ENCODE results near the gene SRPRB.

DNA sequence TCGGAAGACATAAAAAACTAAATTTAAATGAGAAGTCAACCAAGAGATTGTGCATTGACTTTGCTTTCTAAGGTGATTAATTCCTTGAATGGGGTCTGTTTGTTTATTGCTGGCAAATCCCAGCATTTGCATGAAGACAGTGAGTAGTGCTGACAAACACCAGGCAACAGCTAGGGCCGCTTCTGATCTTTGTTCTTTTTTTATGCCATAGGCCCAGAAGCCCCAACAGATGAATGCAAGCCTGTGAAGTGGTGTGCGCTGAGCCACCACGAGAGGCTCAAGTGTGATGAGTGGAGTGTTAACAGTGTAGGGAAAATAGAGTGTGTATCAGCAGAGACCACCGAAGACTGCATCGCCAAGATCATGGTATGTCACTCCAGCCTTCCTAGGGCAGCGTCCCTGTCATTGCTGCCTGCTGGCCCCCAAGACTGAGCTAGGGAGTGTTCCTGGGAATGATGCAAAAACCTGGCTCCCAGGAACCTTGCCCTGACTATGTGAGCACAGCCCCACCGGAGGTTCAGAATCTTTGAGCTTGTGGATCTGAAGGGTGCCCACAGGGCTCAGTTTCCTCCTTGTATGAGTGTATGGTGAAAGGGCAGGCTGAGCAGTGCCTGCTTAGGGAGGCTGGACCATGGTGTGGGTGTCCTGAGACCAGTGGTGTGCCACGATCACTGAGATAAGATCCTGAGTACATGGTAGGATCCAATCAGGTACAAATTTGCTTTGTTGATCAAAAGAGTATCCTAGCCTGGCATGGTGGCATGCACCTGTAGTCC lies 46.5 kb upstream of the SRPRB start:
- TF ChIP-seq POLR2AphosphoS5 (IDR thresholded peaks at IDR 0.05; ENCODE audit: low read depth, low read length) (no peak), TAF1 (IDR thresholded peaks at IDR 0.05; ENCODE audit: low read depth, low read length) (no peak), POLR2A (IDR thresholded peaks at IDR 0.05; ENCODE audit: low read depth, low read length) (no peak), SPI1 (IDR thresholded peaks at IDR 0.05; ENCODE audit: low read depth, low read length) (no peak)

Measured in GM12891 (cell line).